ENCODE results near the gene DRAP1. TPM values are rescaled to one million over a fixed set of nuclear protein-coding genes. Genes with fewer than 3 reads are reported as not detected.

The DRAP1 gene
- total RNA-seq (2022; extraction: Qiagen RNA extraction): 196 to 277 TPM (median 239 TPM) in 5 replicates

GRCh38 chr11:65919141-65919572 lies at the start of gene DRAP1:
DRAP1 (plus strand) TSS chr11:65919426; CDS start chr11:65919502, 76 bp downstream.

GRCh38 chr11:65872586-65873317 lies 46.5 kb upstream of the DRAP1 start, which contains the start of gene EFEMP2:
EFEMP2 (minus strand) TSS chr11:65872800; CDS start chr11:65872354, 446 bp downstream.

GRCh38 chr11:65879617-65880016 lies 39.6 kb upstream of the DRAP1 start, which contains the start of gene CTSW:
CTSW (plus strand) TSS chr11:65879837; CDS start chr11:65879855, 18 bp downstream.

GRCh38 chr11:65888163-65888814 lies 30.9 kb upstream of the DRAP1 start, which contains the start of gene FIBP:
FIBP (minus strand) TSS chr11:65888471; CDS start chr11:65888418, 53 bp downstream.

GRCh38 chr11:65890324-65891218 lies 28.7 kb upstream of the DRAP1 start, which contains the start of gene CCDC85B:
CCDC85B (plus strand) TSS chr11:65890673; CDS start chr11:65890784, 111 bp downstream.

GRCh38 chr11:65900125-65900898 lies 18.9 kb upstream of the DRAP1 start, which contains the start of gene FOSL1:
FOSL1 (minus strand) TSS chr11:65900388; CDS start chr11:65900339, 49 bp downstream.

GRCh38 chr11:65918211-65919140 lies 750 bp upstream of the DRAP1 start, which contains the start of gene C11orf68:
C11orf68 (minus strand) TSS chr11:65919062; CDS start chr11:65919031, 31 bp downstream.

GRCh38 chr11:65945430-65945911 lies 26.2 kb downstream of the DRAP1 start, which contains the start of gene TSGA10IP:
TSGA10IP (plus strand) TSS chr11:65945480; CDS start chr11:65945676, 196 bp downstream.

GRCh38 chr11:65961267-65962140 lies 42.3 kb downstream of the DRAP1 start, which contains the start of gene SART1:
SART1 (plus strand) TSS chr11:65961734; CDS start chr11:65961781, 47 bp downstream.

Other genes starting within 250 kb of the DRAP1 start
- gene KAT5, start 207.2 kb upstream of the DRAP1 start, total RNA-seq (2022; extraction: Qiagen RNA extraction): 42.0 to 56.6 TPM (median 51.7 TPM) in 5 replicates
- gene RNASEH2C, start 198.6 kb upstream of the DRAP1 start, total RNA-seq (2022; extraction: Qiagen RNA extraction): 29.7 to 54.1 TPM (median 51.4 TPM) in 5 replicates
- gene AP5B1, start 138.4 kb upstream of the DRAP1 start, total RNA-seq (2022; extraction: Qiagen RNA extraction): 7.6 to 13.5 TPM (median 11.9 TPM) in 5 replicates
- 0.02 to 0.09 TPM (median 0.07 TPM) in 3 of 5 replicates, not detected in the others for gene OVOL1, start 132.4 kb upstream of the DRAP1 start, total RNA-seq (2022; extraction: Qiagen RNA extraction)
- gene SNX32, start 85.5 kb upstream of the DRAP1 start, total RNA-seq (2022; extraction: Qiagen RNA extraction): 0.06 to 0.27 TPM (median 0.08 TPM) in 3 of 5 replicates, not detected in the others
- 1,930 to 2,323 TPM (median 2,279 TPM) in 5 replicates for gene CFL1, start 61.2 kb upstream of the DRAP1 start, total RNA-seq (2022; extraction: Qiagen RNA extraction)
- gene MUS81, start 59.0 kb upstream of the DRAP1 start, total RNA-seq (2022; extraction: Qiagen RNA extraction): 25.2 to 36.4 TPM (median 34.5 TPM) in 5 replicates
- 0.77 to 1.4 TPM (median 1.2 TPM) in 5 replicates for gene EFEMP2, start 46.6 kb upstream of the DRAP1 start, total RNA-seq (2022; extraction: Qiagen RNA extraction)
- gene CTSW, start 39.6 kb upstream of the DRAP1 start, total RNA-seq (2022; extraction: Qiagen RNA extraction): 0.06 to 0.16 TPM in 2 of 5 replicates, not detected in the others
- gene FIBP, start 31.0 kb upstream of the DRAP1 start, total RNA-seq (2022; extraction: Qiagen RNA extraction): 71.8 to 97.2 TPM (median 89.4 TPM) in 5 replicates
- gene CCDC85B, start 28.8 kb upstream of the DRAP1 start, total RNA-seq (2022; extraction: Qiagen RNA extraction): 24.4 to 53.2 TPM (median 49.6 TPM) in 5 replicates
- 148 to 236 TPM (median 164 TPM) in 5 replicates for gene FOSL1, start 19.0 kb upstream of the DRAP1 start, total RNA-seq (2022; extraction: Qiagen RNA extraction)
- gene C11orf68, start 364 bp upstream of the DRAP1 start, total RNA-seq (2022; extraction: Qiagen RNA extraction): 40.6 to 65.5 TPM (median 61.3 TPM) in 5 replicates
- gene TSGA10IP, start 26.1 kb downstream of the DRAP1 start, total RNA-seq (2022; extraction: Qiagen RNA extraction): not detected in 5 replicates
- gene SART1, start 42.3 kb downstream of the DRAP1 start, total RNA-seq (2022; extraction: Qiagen RNA extraction): 46.6 to 64.2 TPM (median 61.5 TPM) in 5 replicates
- gene EIF1AD, start 82.7 kb downstream of the DRAP1 start, total RNA-seq (2022; extraction: Qiagen RNA extraction): 37.5 to 48.4 TPM (median 38.6 TPM) in 5 replicates
- gene BANF1, start 83.1 kb downstream of the DRAP1 start, total RNA-seq (2022; extraction: Qiagen RNA extraction): 385 to 515 TPM (median 496 TPM) in 5 replicates
- gene CST6, start 92.6 kb downstream of the DRAP1 start, total RNA-seq (2022; extraction: Qiagen RNA extraction): not detected in 5 replicates
- gene CATSPER1, start 107.1 kb downstream of the DRAP1 start, total RNA-seq (2022; extraction: Qiagen RNA extraction): 1.4 to 1.9 TPM (median 1.8 TPM) in 5 replicates
- gene GAL3ST3, start 129.7 kb downstream of the DRAP1 start, total RNA-seq (2022; extraction: Qiagen RNA extraction): not detected in 5 replicates
- gene SF3B2, start 132.9 kb downstream of the DRAP1 start, total RNA-seq (2022; extraction: Qiagen RNA extraction): 166 to 184 TPM (median 170 TPM) in 5 replicates
- gene PACS1, start 150.8 kb downstream of the DRAP1 start, total RNA-seq (2022; extraction: Qiagen RNA extraction): 48.9 to 85.2 TPM (median 76.8 TPM) in 5 replicates

Measured in A549 treated with CORT108297 at 1 μM for 4 hours (cell line).